ENCODE measurements around the gene PLEKHA6. TPM values are rescaled to one million over a fixed set of nuclear protein-coding genes. Genes with fewer than 3 reads are reported as not detected.

Gene PLEKHA6
- polyA plus RNA-seq, 1 donor: 12.7 TPM

DNA sequence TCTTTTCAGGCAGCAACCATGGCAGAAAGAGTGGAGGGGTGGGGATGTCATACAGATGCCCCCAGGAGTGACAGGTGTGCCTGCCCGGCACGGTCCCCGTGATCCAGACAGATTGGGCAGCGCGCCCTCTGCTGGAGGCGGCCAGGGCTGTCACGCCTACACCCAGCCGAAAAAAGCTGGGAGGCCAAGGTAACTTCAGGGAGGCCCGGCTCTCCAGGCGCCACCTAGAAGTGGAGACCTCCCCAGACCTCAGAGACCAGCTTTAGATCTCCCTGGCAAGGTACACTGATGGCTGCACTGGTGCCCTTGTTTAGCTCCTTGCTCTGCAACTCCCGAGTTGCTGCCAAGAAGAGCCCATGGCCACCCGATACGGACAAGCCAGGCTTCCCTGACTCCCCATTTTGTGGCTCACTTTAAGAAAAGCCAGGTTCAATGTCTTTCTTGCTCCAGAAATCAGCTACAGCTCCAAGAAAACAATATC lies 152.6 kb downstream of the PLEKHA6 start:
- DNase-seq: peak; percentile 32

DNA sequence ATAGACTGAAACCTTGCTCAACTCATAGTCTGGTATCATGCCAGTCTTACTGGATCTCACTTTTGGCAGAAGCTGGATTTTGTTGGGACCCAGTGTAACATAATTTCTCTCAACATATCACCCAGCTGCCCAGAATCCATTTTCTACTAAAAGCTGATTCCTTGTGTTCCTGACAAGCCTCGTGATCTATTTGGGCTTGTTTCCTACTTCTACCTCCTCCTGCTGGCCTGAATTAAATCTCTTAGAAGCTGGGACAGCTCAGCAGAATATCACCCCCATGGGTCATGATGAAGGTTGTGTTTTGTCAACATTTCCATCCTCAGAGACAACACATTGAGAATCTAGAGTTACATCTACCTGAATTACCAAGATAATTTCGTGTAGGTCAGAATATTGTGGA lies 153.6 kb downstream of the PLEKHA6 start:
- no peak for DNase-seq

DNA sequence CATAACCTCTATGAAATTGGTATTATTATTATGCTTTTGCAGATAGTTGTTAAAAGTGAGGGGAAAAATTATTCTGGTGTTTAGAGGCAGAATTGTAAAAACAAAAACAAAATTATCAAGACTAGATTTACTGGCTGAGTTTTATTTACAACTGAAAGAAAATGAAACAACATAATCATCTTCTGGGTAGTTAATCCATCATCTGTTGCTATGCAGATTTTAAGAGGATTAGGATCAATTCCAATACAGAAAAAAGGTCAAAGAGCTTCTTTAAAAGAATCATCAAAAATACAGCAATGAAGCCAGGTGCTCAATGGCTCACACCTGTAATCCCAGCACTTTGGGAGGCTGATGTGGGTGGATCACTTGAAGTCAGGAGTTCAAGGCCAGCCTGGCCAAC lies 154.2 kb downstream of the PLEKHA6 start:
- no peak for DNase-seq

DNA sequence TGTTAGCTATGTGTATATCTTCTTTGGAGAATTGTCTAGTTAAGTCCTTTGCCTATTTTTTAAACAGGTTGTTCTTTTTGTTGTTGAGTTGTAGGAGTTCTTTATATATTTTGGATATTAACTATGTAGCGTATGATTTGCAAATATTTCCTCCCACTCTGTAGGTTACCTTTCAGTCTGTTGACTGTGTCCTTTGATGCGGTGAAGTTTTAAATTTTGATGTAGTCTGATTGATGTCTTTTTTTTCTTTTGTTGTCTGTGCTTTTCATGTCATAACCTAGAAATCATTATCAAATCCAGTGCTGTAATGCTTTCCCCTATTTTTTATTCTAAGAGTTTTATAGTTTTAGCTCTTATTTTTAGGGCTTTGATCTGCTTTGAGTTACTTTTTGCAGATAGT lies 154.8 kb downstream of the PLEKHA6 start:
- DNase-seq: no peak

DNA sequence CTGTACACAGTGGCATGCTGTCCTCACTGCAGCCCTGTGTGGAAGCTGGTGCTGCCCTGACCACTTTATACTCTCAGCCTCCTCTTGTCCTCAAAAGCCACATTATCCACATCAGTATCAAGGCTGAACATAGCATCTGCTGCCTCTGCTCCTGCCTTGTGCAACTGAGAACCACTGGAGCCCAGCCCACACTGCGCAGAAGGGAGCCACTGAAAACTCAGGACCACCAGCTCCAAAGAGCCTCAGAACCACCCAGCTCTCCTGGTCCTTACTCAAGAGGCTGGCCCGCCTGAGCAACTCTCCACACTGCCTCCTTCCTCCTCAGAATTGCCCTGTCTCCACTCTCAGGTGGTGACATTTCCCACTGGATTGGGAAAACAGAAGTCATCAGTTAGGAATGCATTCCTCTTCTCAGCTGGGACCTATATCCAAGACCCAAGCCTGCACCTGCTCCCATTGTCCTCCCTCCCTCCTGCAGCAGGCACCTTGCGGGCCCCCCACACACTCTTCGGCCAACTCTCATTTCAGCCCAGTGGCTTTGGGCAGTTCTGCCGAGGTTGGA lies 156.4 kb downstream of the PLEKHA6 start:
- no peak for DNase-seq

DNA sequence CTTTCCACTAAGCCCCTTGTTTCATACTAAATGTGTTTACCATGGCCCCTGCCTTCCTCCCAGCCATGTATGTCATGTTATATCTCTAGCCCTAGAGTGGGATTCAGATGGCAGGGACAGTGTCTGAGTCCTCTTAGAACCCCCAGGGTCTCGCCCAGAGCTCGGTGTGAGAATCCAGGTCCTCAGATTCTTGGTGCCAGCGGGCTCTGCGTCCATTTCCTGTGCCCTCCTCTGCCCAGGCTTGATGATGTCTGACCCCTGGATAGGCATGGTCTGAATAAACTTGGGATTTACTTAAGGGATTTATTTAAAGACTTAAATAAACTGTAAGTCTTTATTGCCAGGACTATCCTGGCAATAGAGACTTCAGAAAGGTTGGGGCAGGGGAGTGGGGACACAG lies 157.2 kb downstream of the PLEKHA6 start:
- no peak for DNase-seq

DNA sequence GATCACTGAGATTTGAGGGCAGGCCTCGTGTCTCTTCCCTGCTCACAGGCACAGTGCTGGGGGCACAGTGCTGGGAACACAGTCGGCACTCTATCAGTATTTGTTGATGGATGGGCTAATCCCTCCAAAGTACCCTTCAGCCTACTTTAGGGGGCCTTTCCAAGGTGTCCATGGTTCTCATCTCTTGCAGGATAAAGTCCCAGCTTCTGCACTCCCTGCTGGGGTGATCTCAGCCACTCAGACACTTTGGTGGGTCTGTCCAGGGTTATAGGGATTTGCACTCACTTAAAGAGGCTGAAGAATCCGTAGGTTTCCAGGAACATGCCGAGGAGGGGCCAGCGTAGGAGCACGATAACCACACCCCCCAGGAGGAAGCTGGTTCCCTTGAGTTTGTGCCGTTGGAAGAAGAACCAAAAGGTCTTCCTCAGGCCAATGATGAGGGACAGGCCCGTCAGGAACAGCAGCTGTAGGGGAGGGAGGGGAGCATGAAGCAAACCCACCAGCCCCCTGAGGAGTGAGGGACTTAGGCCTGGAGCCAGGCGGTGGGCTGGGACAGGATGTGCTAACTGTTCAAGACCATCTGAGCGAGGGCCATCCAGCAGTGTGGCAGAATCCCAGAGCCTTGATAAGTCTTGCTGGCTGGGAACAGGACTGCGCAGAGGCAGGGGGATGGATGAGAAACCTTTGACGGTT lies 158.2 kb downstream of the PLEKHA6 start:
- no peak for DNase-seq

DNA sequence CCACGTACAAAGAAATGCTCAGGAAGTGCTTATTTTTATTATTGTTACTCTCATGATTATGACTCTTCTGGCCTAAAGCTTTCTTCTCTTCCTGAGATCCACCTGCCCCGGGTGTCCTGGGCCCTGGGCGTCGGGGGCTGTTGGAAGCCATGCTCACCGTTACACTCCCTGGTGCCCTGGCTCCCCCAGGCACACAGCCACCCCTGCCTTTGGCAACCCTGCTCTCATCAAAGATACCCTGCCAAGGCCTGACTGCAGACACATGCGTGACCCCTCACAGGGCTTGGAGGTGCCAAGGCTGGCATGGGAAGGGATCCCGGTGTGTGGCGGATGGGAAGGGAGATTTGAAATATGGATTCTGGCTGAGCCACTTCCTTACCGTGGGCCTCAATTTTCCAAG lies 160.2 kb downstream of the PLEKHA6 start:
- DNase-seq: no peak

DNA sequence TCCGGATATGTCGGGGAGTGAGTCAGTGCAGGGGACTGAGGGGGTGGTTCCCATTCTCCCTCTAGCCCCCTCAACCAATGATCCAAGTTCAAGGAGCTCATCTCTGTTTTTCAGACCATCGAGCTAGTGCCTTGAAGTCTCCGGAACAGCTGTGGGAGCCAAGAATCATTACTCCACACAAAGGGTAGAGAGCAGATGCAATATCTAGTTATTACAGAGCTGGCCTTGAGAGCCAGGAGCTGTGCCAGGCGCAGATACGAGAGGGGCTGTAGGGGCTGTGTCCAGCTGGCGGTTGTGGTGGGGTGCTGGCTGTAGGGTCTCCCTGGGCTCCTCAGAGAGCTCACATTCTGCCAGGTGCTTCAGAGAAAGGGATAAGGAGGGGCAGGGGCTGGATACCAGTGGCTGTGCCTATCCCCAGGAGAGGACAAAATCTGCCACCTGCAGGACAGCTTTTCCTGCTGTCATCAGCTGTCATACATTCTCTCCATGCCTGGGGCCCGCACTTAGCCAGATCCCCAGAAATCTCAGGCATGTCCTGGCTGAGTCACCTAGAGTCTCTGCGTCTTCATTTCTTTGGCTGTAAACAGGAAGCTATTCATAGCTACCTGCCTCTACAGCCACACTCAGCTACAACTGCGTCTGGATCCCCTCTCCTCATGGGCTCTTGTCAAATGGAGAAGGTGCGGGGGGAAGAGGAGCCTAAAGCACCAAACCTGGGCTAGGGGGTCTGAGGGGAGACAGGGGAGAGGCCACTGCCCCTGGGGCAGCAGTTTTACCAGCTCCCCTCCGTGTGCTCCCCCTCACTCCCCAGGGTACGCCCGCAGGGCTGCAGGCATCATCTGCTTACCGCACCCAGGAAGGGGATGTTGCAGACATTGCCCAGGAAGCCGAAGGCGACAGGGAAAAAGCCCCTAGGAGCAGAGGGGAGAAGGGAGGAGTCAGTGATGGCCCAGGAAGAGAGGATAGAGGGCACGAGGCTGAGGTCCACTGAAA lies 161.1 kb downstream of the PLEKHA6 start:
- DNase-seq: no peak

DNA sequence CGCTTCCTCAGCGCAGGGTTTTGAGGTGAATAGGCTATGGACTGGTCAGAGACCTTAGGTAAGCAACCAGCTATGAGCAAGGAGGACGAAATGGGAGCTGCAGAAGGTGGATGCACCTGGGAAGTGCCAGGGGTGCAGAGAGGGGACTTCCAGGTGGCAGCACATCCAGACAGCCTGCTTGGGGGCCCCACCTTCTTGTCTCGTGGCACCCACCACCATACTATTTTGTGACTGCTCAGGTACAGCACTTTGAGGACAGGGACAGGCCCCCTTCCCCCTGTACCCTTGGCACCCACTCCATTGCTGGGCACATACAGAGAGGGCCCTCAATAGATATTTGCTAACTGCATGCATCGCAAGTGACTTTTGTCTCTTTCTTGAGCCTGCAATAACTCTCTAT lies 162.7 kb downstream of the PLEKHA6 start:
- no peak for DNase-seq

DNA sequence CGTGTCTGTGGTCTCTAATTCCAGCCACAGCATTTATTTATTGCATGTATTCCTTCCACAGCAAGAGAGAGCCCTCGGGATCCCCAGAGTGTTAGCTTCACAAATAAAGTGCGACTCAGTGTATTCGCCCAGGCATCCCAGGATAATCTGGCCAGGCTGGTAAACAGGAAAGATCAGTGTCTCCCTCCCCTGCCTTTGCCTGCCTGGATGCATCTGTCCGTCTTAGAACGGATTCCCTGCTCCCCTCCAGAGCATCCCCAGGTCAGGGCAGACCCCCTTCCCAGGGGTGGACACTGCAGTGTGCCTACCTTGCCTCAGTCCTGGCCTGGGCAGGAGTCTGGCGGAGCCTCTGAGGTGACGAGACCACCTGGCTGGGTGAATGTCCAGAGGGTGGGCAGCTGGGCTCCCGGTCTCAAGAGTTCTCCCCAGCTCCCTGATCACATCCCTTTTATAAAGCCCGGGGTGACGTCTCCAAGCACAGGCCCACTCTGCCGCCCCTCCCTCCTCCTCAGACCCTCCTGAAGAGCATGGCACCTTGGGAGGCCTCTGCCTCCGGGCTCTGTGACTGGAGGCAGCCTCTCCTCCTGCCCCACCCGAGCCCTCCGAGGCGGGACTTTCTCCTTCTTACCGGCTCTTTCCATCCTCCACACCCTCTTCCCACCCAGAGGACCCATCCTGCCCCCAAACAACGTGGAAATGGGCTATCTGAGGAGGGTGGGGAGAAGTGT lies 163.5 kb downstream of the PLEKHA6 start, which contains the start of gene KISS1:
KISS1 (minus strand) TSS at position 424 of the 728 bp plus-strand sequence. CDS start 3,615 bp downstream, outside the sequence.
- no peak for DNase-seq

DNA sequence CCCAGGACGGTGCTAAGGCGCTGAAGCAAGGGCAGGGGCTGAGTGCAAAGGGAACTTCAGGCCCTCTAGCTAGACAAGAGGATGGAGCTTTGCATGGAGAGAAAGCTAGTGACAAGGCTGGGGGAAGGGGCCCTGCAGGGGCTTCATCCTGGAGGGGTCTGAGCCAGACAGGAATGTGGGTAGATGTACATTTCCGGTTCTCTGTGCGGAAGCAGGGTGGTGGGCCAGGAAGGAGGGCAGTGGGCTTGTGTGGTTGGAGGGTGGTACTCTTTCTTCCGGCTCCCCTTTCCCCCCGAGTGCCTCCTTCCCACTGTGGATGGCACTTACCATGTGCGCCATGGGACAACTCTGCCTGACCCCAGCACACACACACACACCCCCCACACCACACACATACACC lies 165.0 kb downstream of the PLEKHA6 start:
- no peak for DNase-seq

DNA sequence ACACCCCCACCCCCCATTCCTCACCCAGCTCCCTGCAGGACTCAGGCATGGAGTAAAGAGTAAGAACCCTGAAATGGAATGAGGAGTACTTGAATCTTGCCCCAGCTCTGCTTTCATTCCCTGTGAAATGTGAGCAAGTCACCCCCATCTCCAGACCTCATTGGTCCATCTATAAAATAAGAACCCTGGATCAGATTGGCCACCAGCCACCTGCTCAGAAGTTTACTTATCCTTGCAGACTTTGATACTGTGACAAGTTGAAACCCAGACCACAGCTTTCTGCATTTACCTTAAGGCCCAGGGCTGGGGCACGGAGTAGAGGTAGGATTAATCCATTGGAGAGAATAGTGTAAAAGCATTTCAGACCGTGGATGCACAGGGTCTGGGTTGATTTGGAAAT lies 165.6 kb downstream of the PLEKHA6 start:
- DNase-seq: no peak

DNA sequence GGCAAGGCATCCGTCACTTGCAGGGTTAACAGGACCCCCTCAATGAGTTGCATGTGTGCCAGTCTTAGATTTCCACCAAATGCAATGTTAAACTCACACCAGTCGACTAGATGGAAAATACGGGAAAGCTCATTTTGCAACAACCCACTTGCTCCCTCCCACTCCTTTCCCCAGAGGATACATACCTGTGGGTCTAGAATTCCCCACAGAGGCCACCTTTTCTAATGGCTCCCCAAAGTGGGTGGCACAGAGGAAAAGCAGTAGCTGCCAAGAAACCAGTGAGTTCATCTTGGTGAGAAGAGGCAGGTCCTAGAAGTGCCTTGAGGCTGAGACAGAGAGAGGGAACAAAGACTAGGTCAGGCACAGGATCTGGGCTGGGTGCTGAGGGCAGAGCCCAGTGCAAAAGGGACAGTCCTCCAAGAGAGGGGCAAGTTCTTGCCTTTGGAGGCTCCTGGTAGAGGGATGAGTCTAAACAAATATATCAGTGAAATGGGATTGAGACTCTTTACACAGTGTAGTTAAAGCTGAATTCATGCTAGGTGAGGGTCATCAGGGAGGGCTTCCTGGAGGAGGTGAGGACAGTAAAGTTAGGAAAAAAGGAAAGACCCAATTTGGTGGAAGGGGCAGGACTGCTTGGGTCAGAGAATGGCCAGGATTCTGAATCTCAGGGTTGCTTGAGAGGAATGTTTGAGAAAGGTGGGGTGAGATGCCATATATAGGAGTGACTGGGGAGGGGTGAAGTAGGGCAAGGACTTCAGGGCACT lies 167.0 kb downstream of the PLEKHA6 start:
- DNase-seq: no peak

DNA sequence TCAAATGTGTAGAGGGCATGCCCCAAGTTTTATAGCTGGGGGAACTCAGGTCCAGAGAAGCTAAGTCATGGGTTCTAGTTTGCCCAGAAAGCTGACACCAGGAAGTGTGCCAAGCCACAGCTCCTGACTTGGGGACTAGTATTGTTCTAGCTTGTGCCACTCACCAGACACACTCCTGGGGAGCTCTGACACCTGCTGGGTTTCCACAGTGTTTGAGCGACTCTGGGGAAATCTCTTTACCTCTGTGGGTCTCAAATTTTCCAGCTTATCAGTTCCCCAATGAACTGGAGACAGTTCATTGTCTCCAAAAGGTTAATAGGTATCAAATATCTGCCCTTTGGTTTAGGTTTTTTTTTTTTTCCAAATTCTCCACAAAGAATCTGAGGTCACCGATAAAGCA lies 167.7 kb downstream of the PLEKHA6 start:
- DNase-seq: no peak

DNA sequence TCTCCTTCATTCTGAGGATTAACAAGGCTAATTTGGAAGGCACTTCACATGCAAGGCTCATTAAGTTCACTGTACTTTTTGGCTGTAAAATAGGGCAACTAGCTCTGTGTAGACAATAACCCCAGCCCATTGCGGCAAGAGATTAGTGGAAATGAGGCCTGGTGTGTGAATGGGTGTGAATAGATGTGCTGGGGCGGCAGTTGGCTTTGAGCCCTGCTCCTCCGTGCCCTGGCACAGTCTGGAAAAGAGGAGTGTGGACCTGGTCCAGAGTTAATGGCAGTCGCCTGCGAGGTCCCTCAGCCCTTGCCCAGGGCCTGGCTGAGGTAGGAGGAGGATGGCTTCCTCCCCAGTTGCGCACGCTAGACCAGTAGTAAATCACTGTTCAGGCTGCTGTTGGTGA lies 168.3 kb downstream of the PLEKHA6 start:
- DNase-seq: no peak

DNA sequence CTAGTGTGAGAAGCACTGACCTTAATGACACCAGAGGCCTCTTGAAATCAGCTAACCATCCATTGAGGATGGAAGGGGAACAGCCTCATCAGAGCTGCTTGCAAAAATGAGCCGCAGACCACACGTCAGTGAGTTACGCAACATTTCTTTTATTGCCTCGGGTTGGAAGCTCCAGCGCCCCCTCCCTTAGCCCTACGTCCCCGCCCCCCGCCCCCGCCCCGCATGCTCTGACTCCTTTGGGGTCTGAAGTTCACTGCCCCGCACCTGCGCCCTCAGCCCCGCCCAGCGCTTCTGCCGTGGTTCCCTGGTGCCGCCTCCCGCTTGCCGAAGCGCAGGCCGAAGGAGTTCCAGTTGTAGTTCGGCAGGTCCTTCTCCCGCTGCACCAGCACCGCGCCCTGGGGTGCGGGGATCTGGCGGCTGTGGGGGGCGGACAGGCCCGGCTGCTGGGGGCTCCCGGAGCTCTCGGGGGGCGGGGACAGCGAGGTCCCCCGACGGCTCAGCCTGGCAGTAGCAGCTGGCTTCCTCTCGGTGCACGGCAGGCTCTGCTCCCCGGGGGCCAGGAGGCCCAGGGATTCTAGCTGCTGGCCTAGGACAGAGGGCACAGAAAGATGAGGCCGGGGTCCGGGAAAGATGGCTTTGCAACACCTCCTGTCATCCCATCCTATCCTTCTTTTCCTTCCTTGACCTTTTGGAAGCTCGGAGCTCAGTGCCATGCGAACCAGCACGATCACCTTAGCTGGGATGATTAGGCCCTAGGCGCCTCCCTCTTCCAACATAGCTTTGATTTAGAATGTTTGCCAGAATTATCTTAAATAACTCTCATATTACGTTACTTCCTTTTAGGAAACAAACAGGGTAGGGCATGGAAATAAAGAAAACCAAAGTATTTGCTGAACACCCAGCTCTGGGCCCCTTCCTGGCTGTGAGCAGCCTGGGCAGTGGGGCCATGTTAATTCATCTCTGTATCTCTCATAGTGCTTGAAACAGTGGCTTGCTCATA lies 169.2 kb downstream of the PLEKHA6 start:
- DNase-seq: peak; percentile 38

DNA sequence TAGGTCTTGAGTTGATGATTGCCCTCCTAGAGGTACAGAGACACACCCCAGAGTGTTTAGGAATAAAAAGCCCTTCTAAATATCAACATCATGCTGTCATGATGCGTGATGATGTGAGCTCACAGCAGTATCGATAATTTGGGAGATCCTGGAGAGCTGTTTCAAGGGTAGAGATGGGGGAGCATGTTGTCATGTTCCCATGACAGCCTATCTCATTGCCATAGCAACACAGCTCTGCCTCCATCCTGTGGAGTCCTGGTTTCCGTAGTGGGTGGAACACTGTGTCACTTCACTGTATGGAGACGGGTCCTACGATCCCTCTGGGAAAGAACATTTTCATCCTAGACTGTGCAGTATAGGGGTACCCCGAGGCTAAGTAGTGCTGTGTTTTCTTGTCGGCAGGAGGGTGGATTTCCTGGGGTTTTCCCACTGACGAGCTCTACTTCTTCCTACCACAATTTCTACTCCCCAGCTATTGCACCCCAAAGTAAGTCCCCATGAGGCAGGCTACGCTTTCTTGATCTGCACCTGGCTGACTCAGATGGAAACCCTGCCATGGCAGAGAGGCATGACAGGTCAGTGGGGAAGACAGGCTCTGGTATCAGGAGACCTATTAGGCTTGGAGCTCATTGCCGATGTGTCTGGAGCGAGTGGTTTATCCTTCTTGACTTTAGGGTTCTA lies 170.6 kb downstream of the PLEKHA6 start:
- no peak for DNase-seq

DNA sequence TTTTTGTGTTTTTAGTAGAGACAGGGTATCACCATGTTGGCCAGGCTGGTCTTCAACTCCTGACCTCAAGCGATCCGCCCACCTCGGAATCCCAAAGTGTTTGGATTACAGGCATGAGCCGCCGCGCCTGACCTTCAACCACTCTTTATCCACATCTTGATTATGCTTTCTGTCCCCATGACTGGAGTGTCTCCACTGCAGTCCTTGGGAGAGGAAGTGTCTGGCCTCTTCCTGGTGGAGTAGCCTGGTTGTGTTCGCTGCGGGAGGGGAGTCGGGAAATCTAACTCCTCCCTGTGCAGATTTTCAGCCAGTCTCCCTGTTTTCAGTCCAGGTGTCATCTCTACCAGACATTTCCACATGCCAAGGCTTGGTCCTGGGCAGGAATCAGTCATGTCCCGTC lies 173.1 kb downstream of the PLEKHA6 start:
- DNase-seq: no peak

DNA sequence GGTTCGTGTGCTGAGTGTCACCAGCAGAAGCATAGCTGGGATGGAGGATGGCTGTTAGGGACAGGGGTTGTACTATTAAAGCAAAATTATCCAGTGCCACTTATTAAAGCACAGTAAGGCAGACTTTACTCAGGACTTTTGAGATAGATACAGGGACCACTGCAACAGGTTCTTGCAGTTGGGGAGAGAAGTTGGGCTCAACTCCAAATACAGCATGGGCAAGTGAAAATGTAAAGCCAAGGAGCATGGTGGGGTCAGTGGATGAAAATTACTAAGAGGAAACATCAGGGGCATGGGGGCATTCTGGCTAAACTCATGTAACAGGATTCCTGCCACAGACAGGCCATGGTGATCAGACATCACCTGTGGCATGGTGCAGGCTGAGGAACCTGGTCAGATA lies 178.6 kb downstream of the PLEKHA6 start:
- DNase-seq: no peak
